ENCODE measurements around the gene KCNJ14.

Gene KCNJ14

GRCh38 chr19:48444936-48445200 is 10.5 kb upstream of the KCNJ14 start:
- no peak for TF ChIP-seq CTCF (IDR thresholded peaks at IDR 0.05; ENCODE audit: control insufficient read depth, insufficient read depth, low read depth, low read length, missing control alignments)
- peak overlapping the region; percentile 97 for H3K4me3 ChIP-seq (ENCODE audit: control insufficient read depth, low read depth, low read length)
- DNase-seq (ENCODE audit: low read depth) = no peak

- peak overlapping the region; percentile 97 for H3K4me3 ChIP-seq (ENCODE audit: control insufficient read depth, low read depth, low read length)
- DNase-seq (ENCODE audit: low read depth) = peak; percentile 87
- peak; percentile 72 for TF ChIP-seq CTCF (IDR thresholded peaks at IDR 0.05; ENCODE audit: control insufficient read depth, insufficient read depth, low read depth, low read length, missing control alignments)
These were observed 10.1 kb upstream of the KCNJ14 start for GRCh38 chr19:48445256-48445605.

GRCh38 chr19:48445606-48446481 is 9.5 kb upstream of the KCNJ14 start, which contains the start of gene GRWD1:
Gene GRWD1, plus strand, starts transcription at chr19:48445983. Its CDS starts 23 bp downstream, at chr19:48446006.
- TF ChIP-seq CTCF (IDR thresholded peaks at IDR 0.05; ENCODE audit: control insufficient read depth, insufficient read depth, low read depth, low read length, missing control alignments) = no peak
- peak within 1 kb of the TSS; percentile 97 for H3K4me3 ChIP-seq (ENCODE audit: control insufficient read depth, low read depth, low read length)
- DNase-seq (ENCODE audit: low read depth) = peak; percentile 75

GRCh38 chr19:48446579-48446978 is 8.8 kb upstream of the KCNJ14 start:
- H3K4me3 ChIP-seq (ENCODE audit: control insufficient read depth, low read depth, low read length) = peak overlapping the region; percentile 97
- TF ChIP-seq CTCF (IDR thresholded peaks at IDR 0.05; ENCODE audit: control insufficient read depth, insufficient read depth, low read depth, low read length, missing control alignments) = no peak

GRCh38 chr19:48448563-48448962 is 6.8 kb upstream of the KCNJ14 start:
- DNase-seq (ENCODE audit: low read depth) = no peak
- no peak overlapping the region for H3K4me3 ChIP-seq (ENCODE audit: control insufficient read depth, low read depth, low read length)
- TF ChIP-seq CTCF (IDR thresholded peaks at IDR 0.05; ENCODE audit: control insufficient read depth, insufficient read depth, low read depth, low read length, missing control alignments) = no peak

More at GRCh38 chr19:48446579-48446978, 8.8 kb upstream of the KCNJ14 start:
- no peak for DNase-seq (ENCODE audit: low read depth)

GRCh38 chr19:48450441-48450840 is 4.9 kb upstream of the KCNJ14 start:
- no peak for DNase-seq (ENCODE audit: low read depth)
- TF ChIP-seq CTCF (IDR thresholded peaks at IDR 0.05; ENCODE audit: control insufficient read depth, insufficient read depth, low read depth, low read length, missing control alignments) = no peak
- no peak overlapping the region for H3K4me3 ChIP-seq (ENCODE audit: control insufficient read depth, low read depth, low read length)
